ENCODE measurements around the gene SMPD3. TPM values are rescaled to one million over a fixed set of nuclear protein-coding genes. Genes with fewer than 3 reads are reported as not detected.

Gene SMPD3
- total and polyA plus RNA-seq, 9 of the 15 experiments (the other 6 are each of a cell fraction or from before 2014, with no cell fraction given) = 0.03 to 1.2 (median 0.18) TPM

GRCh38 chr16:68345351-68345810 lies 102.9 kb downstream of the SMPD3 start:
- Histone ChIP-seq H4K20me1 (replicated peaks; ENCODE audit: control insufficient read depth, insufficient read depth, low read length) (no peaks in the 10 kb centered on the region; the same call in 1 of the 2 replicates), H3K36me3 (ENCODE audit: control insufficient read depth, insufficient read depth, low read length) (peaks cover 93% of the 10 kb centered on the region), H2AFZ (ENCODE audit: low read depth, low read length) (no peak overlapping the region), H3K4me1 (replicated peaks in 1 of 2; ENCODE audit: control insufficient read depth in 2 of 2, insufficient read depth in 2 of 2, low read length in 2 of 2) (peaks cover 3 to 6% of the 10 kb centered on the region in 2 experiments; a peak in 3 of 5 replicates), H3K9ac (ENCODE audit: insufficient read depth in 1 of 2, low read depth in 2 of 2, low read length in 2 of 2) (no peak overlapping the region), H3K4me3 (no peak overlapping the region), H3K9me3 (replicated peaks; ENCODE audit: control insufficient read depth, insufficient read depth, low read depth, low read length) (no peaks in the 10 kb centered on the region), H3K9me1 (ENCODE audit: control insufficient read depth, insufficient read depth, low read length) (no peaks in the 10 kb centered on the region), H3K79me2 (ENCODE audit: control insufficient read depth, insufficient read depth, low read length) (no peaks in the 10 kb centered on the region), H3K27me3 (ENCODE audit: control insufficient read depth in 2 of 2, insufficient read depth in 2 of 2, low read length in 2 of 2) (no peaks in the 10 kb centered on the region), H3K4me2 (ENCODE audit: insufficient read depth, low read length) (no peak overlapping the region), H3K27ac (ENCODE audit: extremely low read depth, low read depth, low read length) (no peak overlapping the region)
- WGBS (ENCODE audit: insufficient coverage, low coverage, missing lambda C conversion rate) = 91% methylated on average over 11 of the region's 11 CpGs
- POLR2A ChIA-PET = no interaction called here
- ATAC-seq = no peak
- in situ Hi-C loops (cut with MboI) (no loop called here), intact Hi-C loops (cut with micrococcal nuclease) (no loop called here)
- FAIRE-seq = no peak
- CTCF ChIA-PET (ENCODE audit: low intra/inter-chr PET ratio) = no interaction called here
- DNase-seq (ENCODE audit: extremely low read depth in 1 of 4, low spot score in 3 of 4) = no peak
- TF ChIP-seq MTF1 (CRISPR knock-in tag; IDR thresholded peaks at IDR 0.05; ENCODE audit: borderline replicate concordance) = no peak
- TF ChIP-seq ZBTB26 (CRISPR knock-in tag; IDR thresholded peaks at IDR 0.05) = no peak
- TF ChIP-seq JUND (IDR thresholded peaks at IDR 0.05; ENCODE audit: borderline replicate concordance, low read depth, low read length) = no peak
- TF ChIP-seq JUND (tag; IDR thresholded peaks at IDR 0.05; ENCODE audit: borderline replicate concordance, low read depth, low read length) = no peak
- no peak for TF ChIP-seq FOXK1 (CRISPR knock-in tag; IDR thresholded peaks at IDR 0.05; ENCODE audit: borderline replicate concordance)
- no peak for TF ChIP-seq MCM2 (IDR thresholded peaks at IDR 0.05; ENCODE audit: low read depth)
- TF ChIP-seq SUPT5H (IDR thresholded peaks at IDR 0.05) = no peak
- no TSS peak for BruUV-seq (replicated peaks)
